HFFc6 (cell line): ENCODE measurements around the gene EPS8L1. TPM values are rescaled to one million over a fixed set of nuclear protein-coding genes. Genes with fewer than 3 reads are reported as not detected.

Experiments
- DNase-seq: peaks from one replicate; pipeline ENCODE4 v3.0.0-alpha.2; 2018
- H3K27ac Mint-ChIP-seq: 2 replicates; pipeline ENCODE4 v1.8.0; 2020; ENCODE audit warnings: mild to moderate bottlenecking, mixed read lengths
- H3K27me3 Mint-ChIP-seq: 2 replicates; pipeline ENCODE4 v1.8.0; 2021; ENCODE audit warnings: mild to moderate bottlenecking, moderate library complexity, mixed read lengths; ENCODE audit not compliant: insufficient read depth
- H3K36me3 Mint-ChIP-seq: 2 replicates; pipeline ENCODE4 v1.8.0; 2021; ENCODE audit warnings: low read depth, mixed read lengths
- H3K4me1 Mint-ChIP-seq: 2 replicates; pipeline ENCODE4 v1.8.0; 2020; ENCODE audit warnings: low read depth, mixed read lengths
- H3K4me3 Mint-ChIP-seq: 2 replicates; pipeline ENCODE4 v1.8.0; 2020; ENCODE audit warnings: mild to moderate bottlenecking, moderate library complexity, mixed read lengths
- H3K9me3 Mint-ChIP-seq: 2 replicates; pipeline ENCODE4 v1.8.0; 2020; ENCODE audit warnings: mild to moderate bottlenecking, mixed read lengths
- total RNA-seq, 6 experiments: library from RNA; stranded (reverse); fragmentation: NEBNext Ultra II Directional; extraction: Animal tissue kit (Norgen Biotek cat#: 25700); gene quantifications; 2 replicates in 1 of 6; 3 replicates in 5 of 6; pipeline ENCODE4 v1.2.3, GENCODE V29; 2021
- TF ChIP-seq, protein P1 (sequence below): fragments of 200-600 bp; sonication (generic); IDR thresholded peaks from 2 replicates; pipeline ENCODE4 v1.5.0; 2021; ENCODE audit warnings: antibody characterized with exemption, mild to moderate bottlenecking

EPS8L1 gene
- total RNA-seq, 6 experiments from 2014 or later: 0.55 to 0.94 (median 0.64) TPM; not detected in 1

DNA sequence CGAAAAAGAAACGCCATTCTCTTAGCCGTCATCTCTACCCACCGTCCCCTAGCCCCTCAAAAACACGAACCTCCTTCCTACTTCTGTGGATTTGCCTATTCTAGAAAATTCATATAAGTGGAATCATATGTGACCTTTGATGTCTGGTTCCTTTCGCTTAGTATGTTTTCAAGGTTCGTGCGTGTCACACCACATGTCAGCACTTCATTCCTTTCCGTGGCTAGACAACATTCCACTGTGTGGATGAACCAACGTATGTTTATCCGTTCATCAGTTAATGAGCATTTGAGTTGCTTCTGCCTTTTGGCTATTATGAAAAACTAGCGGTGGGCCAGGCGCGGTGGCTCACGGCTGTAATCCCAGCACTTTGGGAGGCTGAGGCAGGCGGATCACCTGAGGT lies 55.8 kb downstream of the EPS8L1 start:
- peaks cover 7% of the 10 kb centered on the region; the same call in 1 of the 2 replicates for H3K4me1 Mint-ChIP-seq
- H3K36me3 Mint-ChIP-seq: no peaks in the 10 kb centered on the region
- peaks cover 33% of the 10 kb centered on the region for H3K27me3 Mint-ChIP-seq
- DNase-seq: peak; percentile 48
- H3K9me3 Mint-ChIP-seq: no peaks in the 10 kb centered on the region
- TF ChIP-seq, protein P1, sequence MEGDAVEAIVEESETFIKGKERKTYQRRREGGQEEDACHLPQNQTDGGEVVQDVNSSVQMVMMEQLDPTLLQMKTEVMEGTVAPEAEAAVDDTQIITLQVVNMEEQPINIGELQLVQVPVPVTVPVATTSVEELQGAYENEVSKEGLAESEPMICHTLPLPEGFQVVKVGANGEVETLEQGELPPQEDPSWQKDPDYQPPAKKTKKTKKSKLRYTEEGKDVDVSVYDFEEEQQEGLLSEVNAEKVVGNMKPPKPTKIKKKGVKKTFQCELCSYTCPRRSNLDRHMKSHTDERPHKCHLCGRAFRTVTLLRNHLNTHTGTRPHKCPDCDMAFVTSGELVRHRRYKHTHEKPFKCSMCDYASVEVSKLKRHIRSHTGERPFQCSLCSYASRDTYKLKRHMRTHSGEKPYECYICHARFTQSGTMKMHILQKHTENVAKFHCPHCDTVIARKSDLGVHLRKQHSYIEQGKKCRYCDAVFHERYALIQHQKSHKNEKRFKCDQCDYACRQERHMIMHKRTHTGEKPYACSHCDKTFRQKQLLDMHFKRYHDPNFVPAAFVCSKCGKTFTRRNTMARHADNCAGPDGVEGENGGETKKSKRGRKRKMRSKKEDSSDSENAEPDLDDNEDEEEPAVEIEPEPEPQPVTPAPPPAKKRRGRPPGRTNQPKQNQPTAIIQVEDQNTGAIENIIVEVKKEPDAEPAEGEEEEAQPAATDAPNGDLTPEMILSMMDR: no peak
- H3K27ac Mint-ChIP-seq: peak overlapping the region; percentile 19; the same call in 1 of the 2 replicates
- H3K4me3 Mint-ChIP-seq: peak overlapping the region; percentile 12; the same call in 1 of the 2 replicates

DNA sequence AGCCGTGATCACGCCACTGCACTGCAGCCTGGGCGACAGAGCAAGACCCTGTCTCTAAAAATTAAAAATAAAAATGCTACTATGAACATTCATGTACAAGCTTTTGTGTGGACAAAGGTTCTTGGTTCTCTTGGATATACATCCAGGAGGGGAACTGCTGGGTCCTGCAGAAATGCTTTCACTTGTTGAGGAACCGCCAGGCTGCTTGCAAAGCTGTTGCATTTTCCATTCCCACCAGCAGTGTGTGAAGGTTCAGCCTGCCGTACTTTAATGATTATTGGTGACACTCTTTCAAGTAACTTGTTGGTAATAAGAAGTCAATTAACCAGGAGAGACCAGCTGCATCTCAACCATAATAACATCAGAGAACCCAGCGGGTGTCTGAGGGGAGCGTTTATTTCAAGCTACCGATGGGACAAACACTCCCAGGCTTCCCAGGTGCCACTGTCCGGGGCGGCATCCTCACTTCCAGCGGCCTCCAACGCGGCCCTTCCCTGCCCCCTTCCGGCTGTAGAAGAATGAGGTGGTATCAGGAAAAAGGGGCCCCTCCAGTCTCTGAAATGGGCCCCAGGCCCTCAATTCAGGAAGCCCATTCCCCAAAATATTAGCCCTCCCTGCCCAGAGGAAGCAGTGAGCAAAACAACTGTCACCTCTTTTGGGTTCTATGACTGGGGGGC lies 56.9 kb downstream of the EPS8L1 start:
- peaks cover 7% of the 10 kb centered on the region; the same call in 1 of the 2 replicates for H3K4me1 Mint-ChIP-seq
- no peaks in the 10 kb centered on the region for H3K9me3 Mint-ChIP-seq
- no peak for DNase-seq
- TF ChIP-seq, protein P1: no peak; the same call in 1 of the 2 replicates
- peaks cover 26% of the 10 kb centered on the region for H3K27me3 Mint-ChIP-seq
- H3K27ac Mint-ChIP-seq: no peak overlapping the region
- no peak overlapping the region for H3K4me3 Mint-ChIP-seq
- H3K36me3 Mint-ChIP-seq: no peaks in the 10 kb centered on the region

DNA sequence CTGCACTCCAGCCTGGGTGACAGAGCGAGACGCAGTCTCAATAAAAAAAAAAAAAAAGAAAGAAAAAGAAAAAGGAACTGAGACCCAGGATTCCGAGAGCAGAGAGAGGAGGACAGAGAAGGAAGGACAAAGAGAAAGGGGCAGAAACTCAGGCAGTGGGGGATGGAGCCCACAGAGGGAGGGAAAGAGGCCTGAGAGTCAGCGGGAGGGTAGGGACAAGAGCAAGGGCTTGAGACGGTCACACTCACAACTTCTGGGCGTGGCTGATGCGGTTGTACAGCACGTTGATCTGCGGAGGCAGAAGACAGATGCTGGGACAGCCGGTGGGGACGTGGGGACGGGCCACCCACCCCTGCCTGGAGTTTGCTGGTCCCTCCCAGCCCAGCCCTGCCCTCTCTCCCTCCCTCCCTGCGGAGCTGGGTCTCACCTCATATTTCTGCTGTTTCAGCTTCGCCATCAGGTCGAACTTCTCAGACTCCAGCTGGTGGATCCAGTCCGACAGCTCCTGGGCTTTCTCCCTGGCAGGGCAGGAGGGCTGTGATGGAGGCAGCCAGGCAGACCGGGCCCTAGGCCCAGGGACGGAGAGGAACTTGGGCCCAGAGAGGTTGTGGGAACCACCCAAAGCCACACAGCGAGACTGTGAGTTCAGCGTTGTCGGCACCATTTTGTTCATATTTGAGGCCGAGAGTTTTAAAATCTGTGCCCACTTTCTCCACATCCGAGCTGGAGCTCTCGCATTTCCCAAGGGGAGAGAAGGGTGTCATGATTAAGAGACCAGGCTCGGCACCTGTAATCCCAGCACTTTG lies 58.2 kb downstream of the EPS8L1 start:
- Mint-ChIP-seq H3K4me1 (peaks cover 7% of the 10 kb centered on the region; the same call in 1 of the 2 replicates), H3K36me3 (no peaks in the 10 kb centered on the region), H3K27me3 (peaks cover 15% of the 10 kb centered on the region), H3K9me3 (no peaks in the 10 kb centered on the region), H3K27ac (no peak overlapping the region), H3K4me3 (no peak overlapping the region)
- no peak for DNase-seq
- TF ChIP-seq, protein P1: no peak

DNA sequence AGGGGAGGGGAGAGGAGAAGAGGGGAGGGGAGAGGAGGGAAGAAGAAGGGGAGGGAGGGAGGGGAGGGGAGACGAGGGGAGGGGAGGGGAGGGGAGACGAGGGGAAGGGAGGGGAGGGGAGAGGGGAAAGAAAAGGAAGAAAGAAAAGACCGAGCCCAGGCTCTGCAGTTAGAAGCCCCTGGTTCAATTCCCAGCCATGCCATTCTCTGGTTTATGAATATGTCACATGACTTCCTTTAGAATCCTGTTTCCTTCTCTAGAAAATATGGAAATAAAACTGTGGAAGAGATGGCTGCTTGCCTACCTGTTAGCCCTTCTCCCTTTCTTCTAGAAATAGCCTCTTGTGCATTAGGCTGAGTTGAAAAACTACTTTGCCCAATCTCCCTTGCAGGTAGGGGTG lies 59.1 kb downstream of the EPS8L1 start:
- TF ChIP-seq, protein P1: no peak
- DNase-seq: no peak
- Mint-ChIP-seq H3K36me3 (no peaks in the 10 kb centered on the region), H3K4me3 (no peak overlapping the region), H3K27ac (no peak overlapping the region), H3K4me1 (peaks cover 7% of the 10 kb centered on the region; the same call in 1 of the 2 replicates), H3K9me3 (no peaks in the 10 kb centered on the region), H3K27me3 (peaks cover 15% of the 10 kb centered on the region)

DNA sequence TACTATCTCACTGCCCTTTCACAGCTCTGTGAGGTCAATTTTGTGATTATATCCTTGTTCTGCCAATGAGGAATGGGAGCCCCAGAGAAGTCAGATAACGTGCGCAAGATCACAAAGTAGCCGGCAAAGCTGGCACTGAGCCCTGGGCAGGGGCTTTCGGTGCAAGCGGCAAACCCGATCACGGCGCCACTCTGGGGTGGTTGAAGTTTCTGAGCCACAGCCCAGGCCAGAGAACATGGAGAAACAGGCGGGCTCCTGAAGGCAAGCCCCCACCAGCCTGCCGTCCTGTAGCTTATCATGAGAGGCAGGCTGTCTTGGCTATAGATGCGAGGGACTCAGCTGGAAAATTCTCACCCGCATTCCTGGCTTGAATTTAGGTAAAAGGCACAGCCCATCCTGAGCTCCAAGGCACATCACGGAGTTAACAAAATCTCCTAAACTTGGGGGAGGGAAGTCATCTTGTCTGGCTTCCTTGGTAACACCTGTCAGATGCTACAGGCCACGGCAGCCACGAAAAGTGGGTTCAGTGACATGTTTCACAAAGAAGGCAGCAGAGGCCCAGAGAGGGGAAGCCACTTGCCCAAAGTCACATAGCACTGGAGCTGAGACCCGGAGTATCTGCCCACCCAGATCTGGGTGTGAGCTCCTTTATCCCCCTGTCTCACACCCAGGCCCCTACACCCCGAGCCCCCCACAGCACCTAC lies 60.9 kb downstream of the EPS8L1 start:
- H3K4me1 Mint-ChIP-seq: peaks cover 6% of the 10 kb centered on the region
- TF ChIP-seq, protein P1: no peak
- no peaks in the 10 kb centered on the region for H3K9me3 Mint-ChIP-seq
- no peaks in the 10 kb centered on the region for H3K36me3 Mint-ChIP-seq
- no peak for DNase-seq
- H3K4me3 Mint-ChIP-seq: no peak overlapping the region
- peaks cover 10% of the 10 kb centered on the region for H3K27me3 Mint-ChIP-seq
- H3K27ac Mint-ChIP-seq: no peak overlapping the region
